Measurements from ENCODE around the gene MAST4.

Gene MAST4

GRCh38 chr5:67133217-67133616 is 537.0 kb downstream of the MAST4 start:
- DNase-seq (ENCODE audit: low read depth) = no peak

GRCh38 chr5:67133776-67134175 is 537.6 kb downstream of the MAST4 start:
- no peak for DNase-seq (ENCODE audit: low read depth)

DNA sequence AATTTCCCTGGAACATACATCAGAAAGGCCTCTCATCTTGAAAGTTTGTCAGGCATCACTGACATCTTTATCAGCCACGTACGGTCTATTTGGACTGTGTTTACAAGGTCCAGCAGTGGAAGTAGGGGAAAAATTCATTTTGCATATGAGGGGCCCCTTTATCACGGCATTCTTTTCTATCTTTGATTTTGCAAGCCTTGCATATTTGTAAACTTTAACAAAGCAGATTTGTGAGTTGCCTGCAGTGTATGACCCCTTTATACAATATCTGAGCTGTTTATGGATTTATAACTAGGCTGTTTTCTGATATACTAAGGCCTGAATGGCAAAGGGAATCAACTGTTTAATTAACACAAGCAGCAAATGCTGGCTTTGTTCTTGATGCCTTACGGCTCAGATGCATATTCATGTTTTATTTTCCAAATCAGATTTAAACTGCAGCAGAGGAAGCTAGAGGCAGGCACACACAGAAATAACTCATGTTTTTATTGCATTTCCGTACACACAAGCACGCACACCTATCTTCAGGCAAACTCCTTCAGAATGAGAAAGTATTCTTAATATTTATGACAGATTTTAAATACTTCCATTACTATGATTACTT is 539.3 kb downstream of the MAST4 start:
- DNase-seq (ENCODE audit: low read depth) = no peak

DNA sequence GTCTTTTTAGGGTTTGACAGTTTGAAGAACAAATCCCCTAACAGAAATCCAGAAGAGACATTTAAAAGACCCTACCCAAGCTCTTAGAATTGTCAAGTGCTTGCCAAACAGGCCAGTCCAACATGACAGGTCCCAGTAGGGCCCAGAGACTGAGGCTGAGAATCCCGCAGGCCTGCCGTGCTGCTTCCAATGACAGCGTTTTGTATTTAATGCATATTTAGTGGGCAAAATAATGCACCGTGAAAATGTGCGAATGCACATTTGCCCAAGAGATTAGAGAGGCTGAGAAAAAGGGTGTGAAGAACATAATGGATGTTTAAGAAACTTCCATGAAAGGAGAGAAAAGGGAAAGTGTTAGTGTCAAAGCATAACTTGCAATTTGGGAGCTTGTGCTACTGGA is 542.8 kb downstream of the MAST4 start:
- no peak for DNase-seq (ENCODE audit: low read depth)

- DNase-seq (ENCODE audit: low read depth) = no peak
Observed at GRCh38 chr5:67140413-67140812, 544.2 kb downstream of the MAST4 start.

DNA sequence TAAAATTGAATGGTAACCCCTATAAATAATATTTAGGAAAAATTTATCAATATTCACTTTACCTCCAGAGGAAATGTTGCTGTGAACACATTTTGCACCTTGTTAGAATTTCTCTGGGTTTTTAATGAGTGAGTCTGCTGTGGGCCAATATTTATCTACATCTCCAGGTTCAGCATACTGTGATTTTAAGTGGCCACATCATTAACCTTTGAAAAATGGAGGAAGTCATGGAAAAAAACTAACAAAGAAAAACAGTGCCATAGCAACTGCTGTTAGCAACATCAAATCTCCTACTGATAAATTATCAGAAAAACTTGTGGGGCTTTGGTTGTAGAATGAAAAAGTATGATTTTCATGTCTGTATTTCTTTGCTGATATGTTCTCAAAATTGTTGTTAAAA is 545.5 kb downstream of the MAST4 start:
- no peak for DNase-seq (ENCODE audit: low read depth)

- no peak for DNase-seq (ENCODE audit: low read depth)
Observed at GRCh38 chr5:67142816-67143215, 546.6 kb downstream of the MAST4 start.

DNA sequence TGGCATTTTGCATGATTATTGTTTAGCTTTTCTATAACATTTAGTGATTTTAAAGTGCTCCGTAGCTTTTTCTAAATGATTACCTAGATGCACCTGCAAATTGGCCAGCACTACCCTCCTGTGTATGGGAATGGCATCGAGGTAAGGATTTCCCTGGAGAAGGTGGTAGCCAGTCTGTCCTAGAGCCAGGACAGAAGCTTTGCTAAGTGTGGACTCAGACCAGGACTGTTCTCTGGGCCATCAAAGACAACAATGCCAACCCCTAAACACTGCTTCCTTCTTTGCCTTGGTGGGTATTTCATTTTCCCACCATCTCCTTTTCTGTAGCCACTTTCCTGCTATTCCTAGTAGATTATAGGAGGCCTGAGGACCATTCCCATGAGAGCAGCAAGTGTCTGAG is 547.4 kb downstream of the MAST4 start:
- no peak for DNase-seq (ENCODE audit: low read depth)

DNA sequence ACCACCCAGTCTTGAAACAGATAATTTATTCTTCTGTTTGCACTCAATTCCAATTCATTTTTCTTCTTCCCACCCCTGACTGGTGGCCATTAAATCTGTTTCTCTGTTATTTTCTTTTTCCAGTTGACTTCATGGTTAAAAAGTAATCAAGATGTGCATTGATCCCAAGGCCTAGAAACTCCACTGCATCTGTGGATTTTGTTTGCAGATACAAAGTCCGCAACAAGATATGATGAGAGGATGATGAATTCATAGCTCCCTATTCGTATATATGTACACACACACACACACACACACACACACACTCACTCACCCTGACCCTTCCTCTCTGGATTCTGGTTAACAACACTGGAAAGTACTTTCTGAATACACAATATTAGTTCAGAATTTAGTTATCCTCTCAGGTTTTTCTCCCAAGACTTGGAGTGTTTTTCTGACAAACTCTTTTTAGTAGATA is 548.0 kb downstream of the MAST4 start:
- no peak for DNase-seq (ENCODE audit: low read depth)

DNA sequence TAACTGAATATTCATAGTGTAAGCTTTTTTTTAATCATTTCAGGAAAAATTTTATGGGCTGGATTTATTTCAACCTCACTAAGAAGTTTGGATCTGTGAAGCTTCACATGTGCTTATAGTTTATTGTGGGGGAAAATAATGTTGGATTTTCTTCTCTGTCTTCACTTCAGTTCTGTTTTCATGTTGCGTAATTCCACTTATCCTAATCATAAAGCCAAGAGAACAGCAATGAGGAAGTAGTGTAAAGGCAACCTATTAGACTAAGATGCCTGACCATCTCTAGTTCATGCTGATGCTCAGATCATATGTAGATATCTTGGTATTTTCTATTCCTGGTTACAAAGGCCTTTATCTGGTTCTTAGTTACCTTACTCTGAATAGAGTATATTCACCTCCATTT is 550.4 kb downstream of the MAST4 start:
- DNase-seq (ENCODE audit: low read depth) = no peak

- no peak for DNase-seq (ENCODE audit: low read depth)
Observed at GRCh38 chr5:67146981-67147380, 550.8 kb downstream of the MAST4 start.

DNA sequence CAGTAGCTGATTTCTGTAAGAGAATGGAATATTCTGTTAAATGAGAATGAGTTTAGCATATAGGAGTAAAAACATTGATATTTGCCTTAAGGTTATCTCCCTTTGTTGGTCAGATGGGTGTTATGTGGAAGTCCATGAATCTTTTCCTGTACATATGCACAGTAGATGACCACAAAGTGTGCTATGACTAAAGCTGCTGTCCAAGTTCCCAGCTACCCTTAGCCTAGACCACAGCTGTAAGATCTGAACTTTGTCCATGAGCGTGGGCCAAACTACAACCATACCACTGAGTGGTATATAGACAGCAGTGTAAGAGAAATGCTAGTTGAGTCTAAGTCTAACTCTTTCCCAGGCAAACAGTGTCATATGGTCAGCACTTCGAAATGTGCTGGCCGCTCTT is 551.6 kb downstream of the MAST4 start:
- no peak for DNase-seq (ENCODE audit: low read depth)

DNA sequence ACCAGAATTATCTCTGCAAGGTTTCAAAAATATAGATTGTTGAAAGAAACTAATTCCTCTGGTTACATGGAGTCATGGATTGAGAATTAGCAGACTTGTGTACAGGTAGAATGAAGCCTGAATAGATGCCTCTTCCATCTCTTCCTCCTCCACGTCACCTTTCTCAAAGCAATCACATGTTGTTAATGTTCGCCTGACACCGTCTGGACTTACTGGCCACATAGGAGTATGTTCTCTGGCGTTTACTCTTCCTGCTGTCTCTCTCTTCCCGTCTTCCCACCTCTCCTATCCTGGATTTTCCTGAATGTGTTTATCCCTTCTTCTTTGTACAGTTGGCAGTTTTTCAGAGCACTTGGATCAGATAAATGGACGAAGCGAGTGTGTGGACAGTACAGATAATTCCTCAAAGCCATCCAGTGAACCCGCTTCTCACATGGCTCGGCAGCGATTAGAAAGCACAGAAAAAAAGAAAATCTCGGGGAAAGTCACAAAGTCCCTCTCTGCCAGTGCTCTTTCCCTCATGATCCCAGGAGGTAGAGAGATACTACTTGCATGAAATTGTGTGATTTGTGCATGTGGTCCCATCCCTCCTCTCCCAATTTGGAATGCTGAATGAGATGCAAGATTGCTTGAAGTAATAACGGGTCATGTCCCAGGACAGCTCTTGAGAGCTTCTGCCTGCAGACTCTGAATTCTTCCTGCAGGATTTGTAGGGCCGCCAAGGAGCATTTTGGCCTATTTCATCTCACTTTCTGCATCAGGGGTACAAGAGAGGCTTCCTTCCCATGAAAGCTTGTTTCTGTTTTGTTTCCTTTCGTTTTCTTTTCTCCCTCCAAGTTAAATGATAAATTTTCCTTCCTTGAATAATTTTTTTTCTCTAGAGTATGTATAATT is 553.1 kb downstream of the MAST4 start:
- no peak for DNase-seq (ENCODE audit: low read depth)

- no peak for DNase-seq (ENCODE audit: low read depth)
Observed at GRCh38 chr5:67149951-67150523, 553.8 kb downstream of the MAST4 start.

DNA sequence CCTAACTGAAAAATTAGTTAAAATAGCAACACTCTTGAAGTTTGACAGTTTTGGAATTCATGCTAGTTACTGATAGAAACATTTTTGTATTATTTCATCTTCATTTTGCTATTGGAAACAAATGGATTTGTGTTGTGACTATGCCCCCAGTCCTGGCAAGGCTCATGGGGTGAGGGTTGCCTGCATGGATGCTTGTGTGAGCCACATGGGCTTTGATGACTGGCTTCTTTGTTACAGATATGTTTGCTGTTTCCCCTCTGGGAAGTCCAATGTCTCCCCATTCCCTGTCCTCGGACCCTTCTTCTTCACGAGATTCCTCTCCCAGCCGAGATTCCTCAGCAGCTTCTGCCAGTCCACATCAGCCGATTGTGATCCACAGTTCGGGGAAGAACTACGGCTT is 556.2 kb downstream of the MAST4 start:
- DNase-seq (ENCODE audit: low read depth) = no peak

GRCh38 chr5:67153292-67153691 is 557.1 kb downstream of the MAST4 start:
- no peak for DNase-seq (ENCODE audit: low read depth)

DNA sequence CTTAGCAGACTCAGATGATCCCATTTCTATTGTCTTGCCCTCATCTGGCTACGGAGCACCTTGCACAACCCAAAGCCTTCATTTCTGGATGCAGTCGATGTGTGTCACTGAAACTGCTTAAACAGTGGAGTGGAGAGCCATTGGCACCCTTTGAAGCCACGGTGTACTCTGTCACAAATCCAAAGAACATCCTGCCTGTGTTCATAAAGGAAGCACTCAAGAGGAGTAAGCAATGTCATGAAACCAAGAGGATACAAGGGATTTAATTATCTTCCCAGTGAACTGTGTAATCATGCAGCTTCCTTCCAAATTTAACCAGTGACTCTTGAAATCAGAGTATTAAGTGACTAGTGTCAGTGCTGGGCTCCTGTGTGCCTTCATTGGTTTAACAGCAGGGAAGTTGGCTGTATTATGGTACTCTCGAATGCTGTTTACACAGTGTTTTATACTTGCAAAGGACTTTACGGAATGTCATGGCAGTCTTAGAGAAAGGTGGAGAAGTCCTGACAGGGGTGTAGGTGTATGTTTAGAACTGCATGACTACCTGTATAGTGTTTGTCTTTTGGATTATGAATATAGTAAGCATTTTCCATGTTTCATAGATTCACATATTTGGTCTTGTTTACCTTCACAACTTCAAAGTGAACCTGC is 558.5 kb downstream of the MAST4 start:
- DNase-seq (ENCODE audit: low read depth) = no peak

DNA sequence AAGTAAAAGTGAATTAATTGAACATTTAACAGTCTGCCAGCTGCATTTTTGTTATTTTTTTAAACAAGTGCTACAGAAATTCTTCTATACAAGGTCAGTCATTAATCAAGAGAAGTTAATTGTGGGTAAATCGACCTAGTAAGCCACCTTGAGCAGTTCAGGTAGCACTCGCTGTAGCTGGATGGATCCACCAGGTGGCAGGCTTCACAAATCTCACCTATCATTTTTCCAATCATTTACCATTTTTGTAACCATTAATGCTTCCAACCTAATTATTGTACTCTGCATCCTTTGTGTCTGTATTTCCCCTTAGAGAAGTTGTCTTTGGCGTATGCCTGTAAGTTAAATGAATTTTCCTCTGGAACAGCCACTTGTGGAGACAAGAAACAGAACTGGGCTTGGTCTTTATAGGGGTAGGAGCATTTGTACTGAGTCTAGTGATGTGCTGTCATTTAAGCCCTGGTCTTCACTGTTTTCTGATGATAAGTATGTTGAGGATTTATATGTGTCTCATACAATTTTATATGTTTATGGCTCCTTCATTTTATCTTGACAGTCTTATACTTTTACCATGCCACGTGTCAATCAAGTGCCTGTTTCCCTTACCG is 560.9 kb downstream of the MAST4 start:
- DNase-seq (ENCODE audit: low read depth) = peak; percentile 37

GRCh38 chr5:67160272-67160671 is 564.1 kb downstream of the MAST4 start:
- DNase-seq (ENCODE audit: low read depth) = no peak

DNA sequence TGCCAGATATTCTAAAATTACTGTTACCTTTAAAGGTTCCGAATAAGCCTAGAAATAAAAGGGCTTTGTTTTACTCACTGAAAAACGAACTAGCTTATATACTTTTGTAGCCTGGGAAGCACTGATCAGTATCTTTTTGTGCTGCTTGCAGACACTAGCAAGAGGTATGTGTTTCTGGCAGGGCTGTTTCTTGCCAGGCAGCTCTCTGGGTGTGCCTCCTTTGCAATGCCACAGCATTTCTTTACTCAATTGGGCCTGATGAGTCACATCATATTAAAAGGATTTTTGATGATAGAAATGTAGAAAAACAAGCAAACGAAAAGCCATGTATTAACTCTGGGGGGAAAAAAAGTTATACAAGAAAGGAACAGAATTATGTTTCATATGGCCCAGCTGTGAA is 564.8 kb downstream of the MAST4 start:
- DNase-seq (ENCODE audit: low read depth) = peak; percentile 31

DNA sequence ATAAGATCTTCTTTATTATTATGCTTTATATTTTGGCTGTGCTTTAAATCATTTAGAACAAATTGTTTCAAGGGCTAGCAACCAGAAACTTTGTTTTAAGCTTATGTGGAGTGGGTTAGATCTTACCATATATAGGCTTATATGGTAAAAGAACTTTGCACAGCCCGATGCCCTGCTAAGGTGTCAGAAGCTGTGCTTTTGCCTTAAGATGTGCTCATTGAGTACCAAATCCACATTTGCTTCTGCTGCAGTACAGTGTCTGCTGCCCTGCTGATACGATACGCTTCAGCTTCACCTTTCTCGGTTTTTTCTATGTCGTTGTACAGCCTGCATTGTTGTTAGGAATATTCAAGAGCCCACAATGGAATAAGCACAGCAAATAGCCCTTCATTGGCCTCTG is 565.6 kb downstream of the MAST4 start:
- no peak for DNase-seq (ENCODE audit: low read depth)

- no peak for DNase-seq (ENCODE audit: low read depth)
Observed at GRCh38 chr5:67163231-67163756, 567.1 kb downstream of the MAST4 start.
